Esophagus (tissue), 2 donors: Measurements from ENCODE around the gene TIMM29. TPM values are rescaled to one million over a fixed set of nuclear protein-coding genes. Genes with fewer than 3 reads are reported as not detected.

Experiments used
- H3K27ac ChIP-seq, 2 donors: one replicate each; pipeline ENCODE4 v1.5.1; 2013; ENCODE audit warnings: low read depth in 2 of 2, mild to moderate bottlenecking in 2 of 2, inconsistent platforms in 1 of 2, low read length in 1 of 2, moderate library complexity in 1 of 2
- H3K27me3 ChIP-seq, 2 donors: one replicate each; pipeline ENCODE4 v1.6.1; 2013; ENCODE audit warnings: low read length in 2 of 2, control low read depth in 1 of 2, mild to moderate bottlenecking in 1 of 2; ENCODE audit not compliant: insufficient read depth in 2 of 2, control insufficient read depth in 1 of 2
- H3K36me3 ChIP-seq, 2 donors: one replicate each; pipeline ENCODE4 v1.6.1; 2013; ENCODE audit warnings: low read length in 1 of 2; ENCODE audit not compliant: control insufficient read depth in 2 of 2, insufficient read depth in 2 of 2
- H3K4me1 ChIP-seq, 2 donors: one replicate each; pipeline ENCODE4 v1.6.1; 2013; ENCODE audit warnings: low read length in 1 of 2; ENCODE audit not compliant: control insufficient read depth in 2 of 2, insufficient read depth in 2 of 2
- H3K4me3 ChIP-seq, 2 donors: one replicate each; pipeline ENCODE4 v1.5.1; 2013; ENCODE audit warnings: low read length in 2 of 2, mild to moderate bottlenecking in 2 of 2, low read depth in 1 of 2, moderate library complexity in 1 of 2
- H3K9me3 ChIP-seq, 2 donors: one replicate each; pipeline ENCODE4 v1.6.1; 2013; ENCODE audit warnings: mild to moderate bottlenecking in 2 of 2, low read depth in 1 of 2, low read length in 1 of 2, moderate library complexity in 1 of 2; ENCODE audit not compliant: control insufficient read depth in 2 of 2, insufficient read depth in 1 of 2
- WGBS, 2 donors: extraction: QIAGEN DNeasy Blood & Tissue Kit; methylation state at CpG; one replicate each; pipeline ENCODE4 v1.1.7; 2013; 5-methylcytosine and 5-hydroxymethylcytosine counted together
- polyA plus RNA-seq, 2 donors: library from polyadenylated mRNA; stranded (reverse); fragments of 200-250 nt; gene quantifications; one replicate each; pipeline ENCODE4 v1.2.3, GENCODE V29; 2013
- donor health status: healthy with polysubstance abuse.
- donor health status: Bipolar disorder and iron deficiency.

The TIMM29 gene
- polyA plus RNA-seq, 2 donors: 14.1 to 16.7 TPM

DNA sequence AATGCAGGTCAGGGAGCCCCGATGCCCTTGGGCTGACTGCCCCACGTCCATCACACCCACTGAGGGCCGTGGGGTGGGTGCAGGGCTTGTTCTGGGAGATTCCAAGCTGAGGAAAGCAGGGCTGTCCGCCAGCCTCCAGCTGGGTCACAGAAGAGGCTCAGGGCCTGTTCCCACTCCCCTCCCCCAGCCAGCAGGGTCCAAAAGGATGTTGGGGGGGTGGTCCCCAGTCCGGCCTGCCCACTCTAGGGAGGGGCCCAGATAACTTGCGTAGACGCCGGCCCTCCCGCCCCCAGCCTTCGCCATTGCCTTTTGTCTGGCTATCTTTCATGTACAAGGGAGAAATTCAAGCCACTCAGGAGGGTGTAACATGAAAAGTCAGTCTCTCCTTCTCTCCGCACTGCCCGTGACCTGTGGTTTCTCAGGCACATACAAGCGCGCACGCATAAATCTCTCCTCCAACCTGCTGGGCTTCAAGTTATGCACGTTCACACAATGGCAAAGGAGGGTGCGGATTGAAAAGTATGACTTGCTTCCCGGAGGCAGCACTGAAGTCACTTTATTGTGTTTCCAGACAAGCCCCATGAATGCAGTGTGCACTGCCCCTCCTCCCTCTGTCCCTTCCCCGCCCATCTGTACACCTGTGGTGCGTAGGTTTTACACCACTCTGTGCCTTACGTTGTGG, 37.1 kb upstream of the TIMM29 start:
- peak overlapping the region; percentile 95 to 97 for H3K27ac ChIP-seq
- 36 to 39% methylated on average over 21 of the region's 21 CpGs for WGBS, 2 donors
- H3K36me3 ChIP-seq: no peaks in the 10 kb centered on the region
- no peaks in the 10 kb centered on the region for H3K9me3 ChIP-seq
- no peaks in the 10 kb centered on the region for H3K27me3 ChIP-seq
- no peak overlapping the region for H3K4me3 ChIP-seq
- peaks cover 10 to 32% of the 10 kb centered on the region in 2 donors for H3K4me1 ChIP-seq

DNA sequence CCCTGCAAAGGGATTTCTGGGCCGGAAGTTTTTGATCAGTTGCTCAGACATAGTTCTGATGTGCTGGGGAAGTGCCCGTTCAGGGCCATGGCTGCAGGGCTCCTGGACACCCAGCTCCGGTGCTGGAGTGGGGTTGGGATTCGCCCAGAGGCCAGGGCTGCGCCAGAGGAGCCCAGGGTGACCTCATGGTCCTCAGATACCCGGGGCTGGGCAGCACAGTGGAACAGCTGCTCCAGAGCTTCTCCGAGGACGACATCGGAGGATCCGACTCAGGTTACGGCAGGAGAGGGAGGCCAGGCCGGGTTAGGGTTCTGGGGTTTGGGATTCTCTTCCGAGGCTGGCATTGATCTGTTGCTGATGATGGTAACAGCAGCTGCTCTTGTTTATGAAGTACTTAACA, 36.4 kb upstream of the TIMM29 start:
- no peaks in the 10 kb centered on the region for H3K27me3 ChIP-seq
- no peak overlapping the region for H3K4me3 ChIP-seq
- H3K9me3 ChIP-seq: no peaks in the 10 kb centered on the region
- 70 to 77% methylated on average over 13 of the region's 13 CpGs for WGBS, 2 donors
- peak overlapping the region; percentile 95 to 97 for H3K27ac ChIP-seq
- H3K4me1 ChIP-seq: peaks cover 11 to 34% of the 10 kb centered on the region in 2 donors
- H3K36me3 ChIP-seq: no peaks in the 10 kb centered on the region

DNA sequence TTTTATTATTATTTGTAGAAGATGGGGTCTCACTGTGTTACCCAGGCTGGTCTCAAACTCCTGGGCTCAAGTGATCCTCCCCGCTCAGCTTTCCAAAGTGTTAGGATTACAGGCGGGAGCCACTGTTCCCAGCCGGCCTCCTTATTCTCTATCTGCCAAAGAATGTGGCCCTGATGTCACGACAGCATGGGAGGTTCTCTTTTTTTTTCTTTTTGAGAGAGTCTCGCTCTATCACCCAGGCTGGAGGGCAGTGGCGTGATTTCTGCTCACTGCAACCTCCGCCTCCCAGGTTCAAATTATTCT, 33.7 kb upstream of the TIMM29 start:
- Histone ChIP-seq H3K36me3 (no peaks in the 10 kb centered on the region), H3K27ac (no peak overlapping the region), H3K9me3 (no peaks in the 10 kb centered on the region), H3K4me1 (peaks cover 6 to 36% of the 10 kb centered on the region in 2 donors), H3K4me3 (no peak overlapping the region), H3K27me3 (no peaks in the 10 kb centered on the region)
- 92% methylated on average over 7 of the region's 7 CpGs for WGBS, 2 donors

DNA sequence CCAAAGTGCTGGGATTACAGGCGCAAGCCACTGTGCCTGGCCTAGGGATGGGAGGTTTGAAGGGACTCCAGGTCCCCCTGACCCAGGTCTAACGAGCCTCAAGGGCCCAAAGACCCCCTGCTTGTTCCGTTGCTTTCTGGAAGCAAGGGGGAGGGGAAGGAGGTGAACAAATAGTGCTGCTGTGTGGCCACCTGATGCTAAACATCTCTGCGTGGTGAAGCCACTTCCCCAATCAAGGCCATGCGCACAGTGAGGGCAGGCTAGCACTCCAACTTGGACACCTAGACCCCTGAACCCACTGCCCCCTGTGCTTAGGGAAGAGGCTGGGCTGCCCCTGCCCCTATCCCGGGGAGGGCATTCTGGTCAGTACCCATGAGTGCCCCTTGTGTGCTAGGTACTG, 33.2 kb upstream of the TIMM29 start:
- no peak overlapping the region for H3K4me3 ChIP-seq
- H3K27me3 ChIP-seq: no peaks in the 10 kb centered on the region
- 86 to 87% methylated on average over 6 of the region's 6 CpGs for WGBS, 2 donors
- no peaks in the 10 kb centered on the region for H3K36me3 ChIP-seq
- H3K27ac ChIP-seq: no peak overlapping the region
- H3K9me3 ChIP-seq: no peaks in the 10 kb centered on the region
- H3K4me1 ChIP-seq: peaks cover 6 to 36% of the 10 kb centered on the region in 2 donors

DNA sequence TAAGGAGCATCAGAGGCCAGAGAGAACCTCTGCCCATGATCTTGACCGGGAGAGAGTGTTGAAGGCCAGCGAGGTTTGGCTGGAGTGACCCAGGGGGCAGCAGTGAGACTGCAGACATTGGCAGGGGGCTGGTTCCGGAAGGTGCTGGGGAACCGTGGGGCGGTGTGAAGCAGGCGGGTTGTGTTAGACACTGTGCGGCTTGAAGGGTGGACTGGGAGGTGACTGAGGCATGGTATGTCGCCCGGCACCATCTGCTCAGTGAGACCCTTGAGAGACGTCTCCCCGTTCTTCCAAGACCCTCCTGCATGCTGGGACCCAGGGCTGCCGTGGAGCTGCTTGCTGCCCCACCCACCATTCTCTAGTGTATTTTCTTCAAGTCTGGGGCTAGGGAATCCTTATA, 32.7 kb upstream of the TIMM29 start:
- Histone ChIP-seq H3K36me3 (no peaks in the 10 kb centered on the region), H3K9me3 (no peaks in the 10 kb centered on the region), H3K27ac (no peak overlapping the region), H3K4me3 (no peak overlapping the region), H3K27me3 (no peaks in the 10 kb centered on the region), H3K4me1 (peaks cover 6 to 33% of the 10 kb centered on the region in 2 donors)
- 88 to 93% methylated on average over 12 of the region's 12 CpGs for WGBS, 2 donors

DNA sequence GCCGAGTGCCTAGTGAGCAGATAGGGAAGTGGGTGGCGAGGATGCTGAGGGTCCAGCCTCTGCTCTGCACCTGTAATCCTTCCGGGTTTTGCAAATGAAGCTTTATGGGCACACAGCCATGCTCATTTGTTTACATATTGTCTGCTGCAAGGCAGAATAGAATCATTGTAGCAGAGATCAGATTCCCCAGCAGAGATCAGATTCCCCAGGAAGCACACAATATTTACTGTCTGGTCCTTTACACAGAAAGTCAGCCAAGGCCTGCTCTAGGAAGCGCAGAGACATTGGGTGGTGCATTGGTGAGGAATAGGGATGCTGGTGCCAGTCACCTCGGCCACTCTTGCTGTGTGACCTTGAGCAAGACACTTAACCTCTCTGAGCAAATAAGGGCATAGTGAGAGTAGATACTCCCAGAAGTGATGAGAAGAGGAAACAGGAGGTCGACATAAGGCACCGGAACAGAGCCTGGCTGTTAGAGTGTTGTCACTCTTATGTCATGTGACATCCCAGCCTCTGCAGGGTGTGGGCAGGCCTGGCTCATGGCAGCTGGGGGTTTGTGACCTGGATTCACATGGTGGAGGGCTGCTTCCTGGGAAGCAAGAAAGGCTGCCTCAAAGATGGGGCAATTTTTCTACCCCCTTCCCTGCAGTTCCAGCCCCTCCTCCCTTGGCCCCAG, 31.6 kb upstream of the TIMM29 start:
- H3K36me3 ChIP-seq: no peaks in the 10 kb centered on the region
- no peaks in the 10 kb centered on the region for H3K9me3 ChIP-seq
- no peaks in the 10 kb centered on the region for H3K27me3 ChIP-seq
- no peak overlapping the region for H3K27ac ChIP-seq
- H3K4me1 ChIP-seq: peaks cover 6 to 29% of the 10 kb centered on the region in 2 donors
- H3K4me3 ChIP-seq: no peak overlapping the region
- 54 to 55% methylated on average over 7 of the region's 7 CpGs for WGBS, 2 donors

DNA sequence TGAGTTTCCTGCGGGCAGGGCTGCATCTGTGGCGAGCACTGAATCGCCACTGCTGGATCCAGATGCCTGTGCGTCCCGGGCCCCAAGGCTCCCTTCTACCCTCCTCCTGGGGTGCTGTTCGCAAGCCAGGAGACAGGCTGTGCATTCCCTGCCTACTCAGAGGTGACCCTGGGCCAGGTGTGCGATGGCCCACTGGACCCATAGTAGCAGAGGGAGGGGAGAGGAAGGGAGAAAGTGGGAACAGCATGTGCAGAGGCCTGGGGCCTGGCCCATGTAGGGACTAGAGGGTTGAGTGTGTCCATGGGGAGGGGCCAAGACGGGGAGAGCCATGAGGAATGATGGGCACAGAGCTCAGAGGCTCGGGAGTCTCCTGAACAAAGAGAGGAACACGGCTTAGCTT, 30.0 kb upstream of the TIMM29 start:
- peak overlapping the region; percentile 88 to 90 for H3K27ac ChIP-seq
- no peak overlapping the region for H3K4me3 ChIP-seq
- no peaks in the 10 kb centered on the region for H3K27me3 ChIP-seq
- H3K4me1 ChIP-seq: peaks cover 6 to 26% of the 10 kb centered on the region in 2 donors
- whole genome bisulfite sequencing, 2 donors: 53 to 56% methylated on average over 10 of the region's 10 CpGs
- H3K36me3 ChIP-seq: no peaks in the 10 kb centered on the region
- H3K9me3 ChIP-seq: no peaks in the 10 kb centered on the region

DNA sequence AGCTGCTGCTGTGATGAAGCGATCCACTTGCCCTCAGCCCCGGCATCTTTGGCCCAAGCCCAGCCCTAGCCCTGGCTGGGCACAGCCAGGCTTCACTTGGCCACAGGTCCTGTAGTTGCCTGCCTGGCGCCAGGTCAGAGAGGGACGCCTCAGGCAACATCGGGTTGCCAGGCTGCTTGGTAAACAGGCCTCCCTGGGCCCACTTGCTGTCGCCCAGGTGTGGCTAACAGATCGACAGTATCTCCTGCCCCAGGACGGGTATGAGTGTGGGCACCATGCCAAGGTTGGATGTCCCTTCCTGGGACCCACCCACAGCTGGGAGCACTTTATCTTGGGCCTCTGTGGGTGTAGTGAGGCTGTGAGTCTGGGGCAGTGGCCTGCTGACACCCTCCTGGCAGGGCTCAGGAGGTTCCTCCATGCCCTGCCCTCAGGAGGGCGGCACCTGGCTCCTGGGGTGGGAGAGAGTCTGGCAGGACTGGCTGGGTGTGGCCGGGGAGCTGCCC, 29.4 kb upstream of the TIMM29 start:
- H3K4me3 ChIP-seq: no peak overlapping the region
- no peaks in the 10 kb centered on the region for H3K27me3 ChIP-seq
- peak overlapping the region; percentile 88 to 90 for H3K27ac ChIP-seq
- no peaks in the 10 kb centered on the region for H3K36me3 ChIP-seq
- no peaks in the 10 kb centered on the region for H3K9me3 ChIP-seq
- H3K4me1 ChIP-seq: peaks cover 6 to 23% of the 10 kb centered on the region in 2 donors
- WGBS, 2 donors: 40 to 43% methylated on average over 10 of the region's 10 CpGs

DNA sequence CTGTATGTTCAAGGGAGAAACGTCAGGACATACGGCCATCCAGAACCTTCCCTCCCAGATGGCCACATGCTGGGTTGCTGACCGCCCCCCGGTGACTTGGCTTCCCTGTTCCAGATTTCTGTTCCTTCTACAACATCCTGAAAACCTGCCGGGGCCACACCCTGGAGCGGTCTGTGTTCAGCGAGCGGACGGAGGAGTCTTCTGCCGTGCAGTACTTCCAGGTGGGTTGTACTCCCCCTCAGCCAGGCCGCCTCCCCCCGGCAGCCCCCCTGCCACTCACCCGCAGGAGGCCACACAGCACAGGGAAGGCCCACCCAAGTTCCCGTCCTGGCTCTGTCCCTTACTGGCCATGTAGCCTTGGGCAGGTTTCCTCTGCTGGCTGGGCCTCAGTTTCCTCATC, 20.7 kb upstream of the TIMM29 start:
- Histone ChIP-seq H3K27me3 (no peaks in the 10 kb centered on the region), H3K36me3 (peaks cover 11 to 35% of the 10 kb centered on the region in 2 donors), H3K4me1 (no peaks in the 10 kb centered on the region), H3K4me3 (no peak overlapping the region), H3K9me3 (no peaks in the 10 kb centered on the region), H3K27ac (no peak overlapping the region)
- 91 to 94% methylated on average over 14 of the region's 14 CpGs for WGBS, 2 donors
